Neural progenitor cell (in vitro differentiated cells): ENCODE data around the gene WDR44. TPM values are rescaled to one million over a fixed set of nuclear protein-coding genes. Genes with fewer than 3 reads are reported as not detected.
A peak's percentile ranks its signal among the peaks of the same experiment; 100 is the strongest.

ENCODE experiments used
- DNase-seq: peaks from one replicate; pipeline ENCODE4 v3.0.0-alpha.2; 2016; ENCODE audit warnings: low spot score
- H2AFZ ChIP-seq: fragments of 200-600 bp; sonication (generic); replicated peaks from 2 replicates; pipeline ENCODE4 v1.6.1; 2016; ENCODE audit warnings: antibody characterized with exemption
- H3F3A ChIP-seq: fragments of 200-600 bp; sonication (generic); 2 replicates; pipeline ENCODE4 v1.6.1; 2016; ENCODE audit warnings: antibody characterized with exemption, low read depth
- H3K27ac ChIP-seq: fragments of 200-600 bp; sonication (generic); 2 replicates; pipeline ENCODE4 v1.5.1; 2016; ENCODE audit warnings: mild to moderate bottlenecking
- H3K27me3 ChIP-seq: fragments of 200-600 bp; sonication (generic); 2 replicates; pipeline ENCODE4 v1.6.1; 2016; ENCODE audit warnings: mild to moderate bottlenecking, moderate library complexity
- H3K36me3 ChIP-seq: fragments of 200-600 bp; sonication (generic); 2 replicates; pipeline ENCODE4 v1.5.1; 2016
- H3K4me1 ChIP-seq: fragments of 200-600 bp; sonication (generic); 2 replicates; pipeline ENCODE4 v1.6.1; 2016; ENCODE audit warnings: mixed run types
- H3K4me2 ChIP-seq: fragments of 200-600 bp; sonication (generic); 2 replicates; pipeline ENCODE4 v1.6.1; 2016
- H3K4me3 ChIP-seq: fragments of 200-600 bp; sonication (generic); 2 replicates; pipeline ENCODE4 v1.5.1; 2016
- H3K79me2 ChIP-seq: fragments of 200-600 bp; sonication (generic); 2 replicates; pipeline ENCODE4 v1.6.1; 2016; ENCODE audit warnings: low read depth
- H3K9ac ChIP-seq: fragments of 200-600 bp; sonication (generic); 2 replicates; pipeline ENCODE4 v1.6.1; 2016
- H3K9me3 ChIP-seq: fragments of 200-600 bp; sonication (generic); 2 replicates; pipeline ENCODE4 v1.5.1; 2016; ENCODE audit warnings: low read depth
- H4K20me1 ChIP-seq: fragments of 200-600 bp; sonication (generic); 2 replicates; pipeline ENCODE4 v1.6.1; 2016; ENCODE audit warnings: low read depth
- H3K27ac Mint-ChIP-seq: 3 replicates; pipeline ENCODE4 v1.8.0; 2021; ENCODE audit warnings: mixed read lengths
- H3K27me3 Mint-ChIP-seq: 2 replicates; pipeline ENCODE4 v1.8.0; 2022; ENCODE audit warnings: low read depth, mild to moderate bottlenecking, inconsistent platforms, moderate library complexity, mixed read lengths; ENCODE audit not compliant: insufficient read depth
- H3K36me3 Mint-ChIP-seq: 3 replicates; pipeline ENCODE4 v1.8.0; 2021; ENCODE audit warnings: mixed read lengths
- H3K4me1 Mint-ChIP-seq: 3 replicates; pipeline ENCODE4 v1.8.0; 2021; ENCODE audit warnings: mixed read lengths
- H3K4me3 Mint-ChIP-seq: 3 replicates; pipeline ENCODE4 v1.8.0; 2021; ENCODE audit warnings: mild to moderate bottlenecking, moderate library complexity, mixed read lengths
- H3K9me3 Mint-ChIP-seq: 3 replicates; pipeline ENCODE4 v1.8.0; 2020; ENCODE audit warnings: mixed read lengths
- CTCF ChIP-seq: fragments of 200-600 bp; sonication (generic); IDR thresholded peaks from 2 replicates; pipeline ENCODE4 v1.5.1; 2017; ENCODE audit warnings: antibody characterized with exemption, mild to moderate bottlenecking
- EZH2 ChIP-seq: fragments of 200-600 bp; sonication (generic); IDR thresholded peaks from 2 replicates; pipeline ENCODE4 v1.6.1; 2017; ENCODE audit warnings: antibody characterized with exemption, mild to moderate bottlenecking, moderate library complexity
- EZH2phosphoT487 ChIP-seq: fragments of 200-600 bp; sonication (generic); IDR thresholded peaks from 2 replicates; pipeline ENCODE4 v1.6.1; 2017; ENCODE audit warnings: antibody characterized with exemption
- microRNA counts: library from miRNA; unstranded; fragments of <30 nt; microRNA quantifications from one replicate; lab custom pipeline; 2016
- microRNA-seq: library from miRNA; unstranded; fragments of <30 nt; microRNA quantifications from one replicate; pipeline ENCODE4, GENCODE V29; 2016
- small RNA-seq: library from RNA; depleted of rRNA; stranded (forward); fragments of <200 nt; gene quantifications from one replicate; pipeline ENCODE3, GENCODE V24; 2015
- total RNA-seq: library from RNA; depleted of rRNA; stranded (reverse); fragments of >200 nt; gene quantifications from 2 replicates; pipeline ENCODE4 v1.2.3, GENCODE V29; 2015; ENCODE audit warnings: low replicate concordance

The WDR44 gene
- total RNA-seq, 1 donor from 2014 or later, result 18.0 TPM

DNA sequence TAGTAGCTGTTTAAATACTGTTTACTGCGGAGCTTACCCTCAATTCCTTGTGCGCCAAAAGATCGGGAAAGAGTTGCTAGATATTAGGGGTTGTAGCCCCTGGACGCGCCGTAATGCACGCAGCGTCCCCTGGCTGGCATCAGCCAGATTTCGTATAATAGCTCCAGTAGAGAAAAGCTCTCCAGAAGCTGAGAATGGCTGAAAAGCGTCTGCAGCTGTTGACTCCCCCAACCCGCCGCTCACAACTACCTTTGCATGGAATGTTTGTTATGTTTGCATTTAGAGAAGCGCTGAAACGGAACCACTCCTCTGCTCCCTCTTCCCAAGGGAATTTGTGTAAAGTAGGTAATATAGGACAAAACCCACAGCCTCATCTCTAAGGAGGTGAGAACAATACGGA, 153.4 kb downstream of the WDR44 start:
- Histone ChIP-seq H3K79me2 (no peaks in the 10 kb centered on the region), H3K4me3 (peak overlapping the region; percentile 5), H3F3A (no peaks in the 10 kb centered on the region), H3K27me3 (peaks cover 30% of the 10 kb centered on the region), H3K4me1 (peaks cover 4% of the 10 kb centered on the region), H4K20me1 (peaks cover 3% of the 10 kb centered on the region), H3K36me3 (no peaks in the 10 kb centered on the region), H3K9ac (no peak overlapping the region), H2AFZ (no peak overlapping the region), H3K27ac (no peak overlapping the region), H3K9me3 (peaks cover 3% of the 10 kb centered on the region), H3K4me2 (peak overlapping the region; percentile 67)
- H3K27me3 Mint-ChIP-seq, result peaks cover 5% of the 10 kb centered on the region
- TF ChIP-seq EZH2 (no peak), EZH2phosphoT487 (no peak), CTCF (no peak)
- H3K9me3 Mint-ChIP-seq, result peaks cover 6% of the 10 kb centered on the region
- peaks cover 30% of the 10 kb centered on the region for H3K4me1 Mint-ChIP-seq
- H3K27ac Mint-ChIP-seq, result peak overlapping the region; percentile 97
- peak; percentile 44 for DNase-seq
- H3K36me3 Mint-ChIP-seq, result peaks cover 14% of the 10 kb centered on the region
- H3K4me3 Mint-ChIP-seq, result peak overlapping the region; percentile 69

MicroRNA genes within 50 kb of the gene (microRNA counts, 767-probe panel; counts per million panel counts)
- 460 counts per million, percentile 90 among the panel's probes with 10 or more counts for microRNA hsa-miR-1277-3p (lab: Ali Mortazavi, UCI)

Small RNAs within 50 kb of the gene (microRNA-seq; reads per million reads assigned to microRNA genes)
- 8.7 reads per million, percentile 34 among the genes with 10 or more reads in this experiment for gene MIR1277

Small RNAs within 50 kb of the gene (small RNA-seq; reads per million reads assigned to genes)
- not detected for gene MIR1277

Other genes starting within 250 kb of the WDR44 start
- 22.1 and 22.6 TPM in 2 replicates for gene KLHL13, start 229.3 kb upstream of the WDR44 start, total RNA-seq
- 18.8 and 20.9 TPM in 2 replicates for gene DOCK11, start 149.7 kb downstream of the WDR44 start, total RNA-seq